HG03442 (cell line): ENCODE data around the gene DMRTB1.

Experiments
- ATAC-seq: cut with Tn5 transposase; IDR thresholded peaks from one replicate; pipeline ENCODE4 v1.9.1; 2021; ENCODE audit warnings: mild to moderate bottlenecking, moderate library complexity; ENCODE audit not compliant: unreplicated experiment

The DMRTB1 gene

GRCh38 chr1:53484705-53485477 lies 25.7 kb downstream of the DMRTB1 start:
- ATAC-seq, result no peak

DNA sequence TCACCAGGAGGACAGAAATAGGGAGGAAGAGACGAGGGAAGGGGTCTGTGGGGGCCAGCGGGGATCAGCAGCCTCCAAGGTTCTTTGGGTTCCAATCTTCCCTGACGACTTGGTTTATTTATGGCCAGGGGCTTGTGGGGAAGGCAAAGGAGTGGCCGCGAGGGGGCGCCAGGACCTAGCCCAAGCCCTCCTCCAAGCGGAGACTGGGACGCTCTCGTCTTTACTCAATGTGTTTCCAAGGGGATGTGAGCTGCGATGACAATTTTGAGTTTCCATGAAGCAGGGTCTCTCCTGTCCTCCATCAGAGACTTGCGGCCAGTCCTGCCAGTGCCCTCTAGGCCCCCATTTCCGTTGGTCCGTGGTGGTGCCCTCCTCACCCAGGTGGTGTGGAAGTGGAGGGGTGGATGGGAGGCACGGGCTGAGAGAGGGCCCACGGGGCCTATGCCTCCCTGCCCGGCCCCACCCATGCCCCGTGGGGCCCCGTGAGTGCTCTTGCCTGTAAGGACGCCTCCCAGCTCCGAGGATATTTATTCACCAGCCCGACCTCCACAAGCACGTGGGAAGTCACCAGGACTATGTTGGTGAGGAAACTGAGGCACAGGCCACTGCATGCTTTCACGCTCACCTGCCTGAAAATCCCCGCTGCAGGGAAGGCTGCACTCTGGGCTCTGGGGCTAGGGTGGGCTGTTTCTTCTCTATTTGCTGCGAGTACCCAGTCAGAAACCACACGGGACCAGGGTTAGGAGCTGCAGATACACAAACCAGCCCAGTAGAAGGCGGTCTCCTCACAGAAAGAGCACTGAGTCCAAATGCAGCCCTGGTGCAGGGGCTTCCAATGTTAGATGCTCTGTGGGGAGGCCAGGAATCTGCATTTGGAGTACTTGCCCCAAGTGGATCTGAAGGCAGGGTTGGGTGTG lies 26.5 kb downstream of the DMRTB1 start:
- no peak for ATAC-seq

GRCh38 chr1:53486395-53487026 lies 27.3 kb downstream of the DMRTB1 start:
- ATAC-seq, result no peak

- ATAC-seq, result no peak
Observed at GRCh38 chr1:53490351-53490750, 31.2 kb downstream of the DMRTB1 start.

- ATAC-seq, result no peak
Observed at GRCh38 chr1:53495633-53496345, 36.6 kb downstream of the DMRTB1 start.

- no peak for ATAC-seq
Observed at GRCh38 chr1:53498555-53499131, 39.4 kb downstream of the DMRTB1 start.

- no peak for ATAC-seq
Observed at GRCh38 chr1:53499257-53500203, 40.3 kb downstream of the DMRTB1 start.

GRCh38 chr1:53500204-53501064 lies 41.2 kb downstream of the DMRTB1 start:
- no peak for ATAC-seq

- ATAC-seq, result no peak
Observed at GRCh38 chr1:53501065-53502005, 42.1 kb downstream of the DMRTB1 start.

GRCh38 chr1:53502641-53503432 lies 43.6 kb downstream of the DMRTB1 start:
- ATAC-seq, result no peak

DNA sequence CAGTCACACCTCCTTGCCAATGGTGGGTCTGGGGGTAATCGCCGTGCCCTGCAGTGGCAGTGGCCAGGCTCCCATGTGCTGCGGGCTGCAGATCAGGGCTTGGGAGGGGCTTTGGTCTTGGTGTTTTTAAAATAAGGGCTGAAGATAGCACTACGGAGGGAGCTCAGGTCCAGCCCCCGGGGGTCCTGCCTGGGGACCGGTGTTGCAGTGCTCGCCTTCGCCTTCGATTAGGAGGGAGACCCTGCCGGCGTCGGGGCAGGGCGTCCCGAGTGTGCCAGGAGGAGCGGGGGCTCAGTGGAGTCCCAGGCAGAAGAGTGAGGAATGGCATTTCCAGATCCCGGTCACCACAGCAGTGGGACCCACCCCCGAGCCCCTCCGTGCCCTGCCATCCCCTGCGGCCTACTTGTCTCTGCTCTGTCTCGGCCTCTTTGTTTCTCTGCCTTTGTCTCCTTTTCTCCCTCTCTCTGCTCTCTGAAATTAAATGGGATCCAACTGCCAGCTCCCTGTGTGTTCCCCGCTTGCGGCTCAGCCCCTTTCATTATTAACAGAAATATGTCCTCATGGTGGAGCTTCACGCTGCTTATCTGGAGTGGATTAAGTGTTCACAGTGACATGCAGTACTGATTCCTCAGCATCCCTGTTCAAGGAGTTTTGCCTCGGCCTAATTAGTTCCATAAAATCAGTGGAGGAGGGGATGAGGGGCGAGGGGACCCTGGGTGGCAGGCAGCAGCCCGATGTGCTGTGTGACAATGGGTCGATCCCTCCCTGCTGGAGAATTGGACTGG lies 44.4 kb downstream of the DMRTB1 start:
- ATAC-seq, result no peak

- no peak for ATAC-seq
Observed at GRCh38 chr1:53504901-53505300, 45.7 kb downstream of the DMRTB1 start.

GRCh38 chr1:53505401-53505800 lies 46.2 kb downstream of the DMRTB1 start:
- ATAC-seq, result no peak

DNA sequence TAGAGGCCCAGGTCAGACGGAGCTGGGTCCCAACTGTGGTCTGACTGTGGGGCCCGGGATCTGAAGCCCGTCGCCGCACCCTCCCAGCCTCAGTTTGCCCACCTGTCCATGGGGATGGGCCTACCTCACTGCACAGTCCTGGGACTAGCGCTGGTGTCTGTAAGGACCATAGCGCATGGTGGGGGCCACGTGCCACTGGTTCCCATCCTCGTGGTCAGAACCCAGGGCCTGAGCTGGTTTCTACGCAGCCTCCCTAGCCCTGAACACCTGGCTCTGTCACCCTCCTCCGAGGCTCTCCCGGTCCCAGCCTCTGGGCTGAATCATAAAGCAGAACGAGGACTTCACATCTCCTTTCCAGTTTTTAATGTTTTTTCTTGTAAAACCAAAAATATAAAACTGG lies 46.7 kb downstream of the DMRTB1 start:
- ATAC-seq, result no peak

GRCh38 chr1:53506355-53507050 lies 47.3 kb downstream of the DMRTB1 start:
- ATAC-seq, result no peak
